Stimulated activated naive CD8-positive, alpha-beta T cell treated with anti-CD3 and anti-CD28 coated beads, Interleukin-15, amount 100 ng/mL, for 72 hours (primary cell): ENCODE data around the gene SAT2.
"Not testable (repeated sequence)": the region's sequence is repeated elsewhere in the genome, so short reads cannot be mapped to it uniquely, and the experiment has no call there.

Experiments
- ATAC-seq: fragments of 150-1000 bp; cut with Tn5 transposase; 2 replicates; pipeline ENCODE4 v1.10.0; 2021; ENCODE audit warnings: mild to moderate bottlenecking, moderate library complexity
- DNase-seq, 2 donors: peaks; one replicate each; pipeline ENCODE4 v3.0.0; 2021 to 2022
- H3K27ac Mint-ChIP-seq, 2 donors: one replicate each; pipeline ENCODE4 v1.8.0; 2022; ENCODE audit warnings: mild to moderate bottlenecking in 2 of 2, mixed read lengths in 2 of 2, moderate library complexity in 2 of 2
- H3K27me3 Mint-ChIP-seq: one replicate; pipeline ENCODE4 v1.8.0; 2022; ENCODE audit warnings: mixed read lengths
- H3K4me1 Mint-ChIP-seq: one replicate; pipeline ENCODE4 v1.8.0; 2022; ENCODE audit warnings: mild to moderate bottlenecking, mixed read lengths
- H3K4me3 Mint-ChIP-seq, 2 donors: one replicate each; pipeline ENCODE4 v1.8.0; 2022; ENCODE audit warnings: mild to moderate bottlenecking in 2 of 2, mixed read lengths in 2 of 2, moderate library complexity in 1 of 2
- H3K9me3 Mint-ChIP-seq, 2 donors: one replicate each; pipeline ENCODE4 v1.8.0; 2022; ENCODE audit warnings: mixed read lengths in 2 of 2

SAT2 gene

GRCh38 chr17:7618608-7619007, 9.0 kb downstream of the SAT2 start:
- DNase-seq = no peak
- H3K4me3 Mint-ChIP-seq = no peak overlapping the region
- H3K27me3 Mint-ChIP-seq = no peaks in the 10 kb centered on the region
- peaks cover 3% of the 10 kb centered on the region for H3K4me1 Mint-ChIP-seq
- no peak overlapping the region for H3K27ac Mint-ChIP-seq
- no peaks in the 10 kb centered on the region for H3K9me3 Mint-ChIP-seq
- ATAC-seq = no peak

- Mint-ChIP-seq H3K27me3 (no peaks in the 10 kb centered on the region), H3K9me3 (no peaks in the 10 kb centered on the region), H3K27ac (peak overlapping the region; percentile 52 to 94), H3K4me3 (peak overlapping the region; percentile 72 to 84), H3K4me1 (peaks cover 36% of the 10 kb centered on the region)
- ATAC-seq (no peak), DNase-seq (no peak)
Observed at GRCh38 chr17:7615265-7615747, 12.3 kb downstream of the SAT2 start.

- DNase-seq = peak; percentile 98 to 99
- Mint-ChIP-seq H3K27ac (peak within 1 kb of the TSS; percentile 81 to 97), H3K9me3 (no peaks in the 10 kb centered on the region), H3K4me1 (peaks cover 38% of the 10 kb centered on the region), H3K4me3 (peak within 1 kb of the TSS; percentile 84 to 88), H3K27me3 (no peaks in the 10 kb centered on the region)
- peak; percentile 94 for ATAC-seq
Observed at GRCh38 chr17:7614425-7615264, 13.0 kb downstream of the SAT2 start, which contains the start of gene FXR2. FXR2 (minus strand) TSS chr17:7614897; CDS start chr17:7614532, 365 bp downstream.

DNA sequence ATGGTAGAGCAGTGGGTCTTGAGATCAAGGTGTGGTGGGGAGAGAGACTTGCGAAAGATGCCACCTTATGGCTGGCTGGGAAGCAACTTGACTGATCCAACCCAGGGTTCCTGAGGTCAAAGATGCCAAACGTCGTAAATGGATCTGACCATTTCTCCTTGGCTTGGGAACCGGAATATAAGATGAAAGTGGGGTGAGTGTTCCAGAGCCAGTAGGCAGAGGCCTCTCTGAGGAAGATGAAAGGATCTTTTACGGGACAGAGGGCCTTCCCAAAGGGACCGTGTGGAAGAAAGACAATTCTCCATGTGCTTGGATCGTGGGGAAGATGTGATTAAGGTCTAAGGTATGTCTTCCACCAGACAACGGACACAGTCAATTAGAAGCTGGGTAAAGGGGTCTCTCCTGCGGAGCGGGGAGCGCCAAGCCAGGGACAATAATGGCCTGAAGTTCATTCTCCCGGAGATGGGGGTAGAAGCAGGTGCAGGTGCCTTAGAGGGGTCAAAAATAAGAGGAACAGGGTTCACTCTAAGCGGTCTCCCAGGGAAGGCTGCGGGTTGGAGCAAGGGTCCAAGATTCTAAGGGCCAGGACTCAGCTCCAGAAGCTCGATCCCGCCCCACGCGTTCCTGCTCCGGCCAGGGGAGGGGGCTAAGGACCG, 13.7 kb downstream of the SAT2 start:
- peaks cover 38% of the 10 kb centered on the region for H3K4me1 Mint-ChIP-seq
- H3K9me3 Mint-ChIP-seq = no peaks in the 10 kb centered on the region
- H3K27ac Mint-ChIP-seq = peak overlapping the region; percentile 81 to 97
- DNase-seq (peak in 1 of 2 donors; percentile 13), ATAC-seq (no peak)
- H3K27me3 Mint-ChIP-seq = no peaks in the 10 kb centered on the region
- H3K4me3 Mint-ChIP-seq = peak overlapping the region; percentile 84 to 88

- H3K9me3 Mint-ChIP-seq = no peaks in the 10 kb centered on the region
- peaks cover 38% of the 10 kb centered on the region for H3K4me1 Mint-ChIP-seq
- no peaks in the 10 kb centered on the region for H3K27me3 Mint-ChIP-seq
- ATAC-seq (no peak), DNase-seq (no peak)
- no peak overlapping the region for H3K27ac Mint-ChIP-seq
- H3K4me3 Mint-ChIP-seq = peak overlapping the region; percentile 47 to 65
Observed at GRCh38 chr17:7612294-7612640, 15.4 kb downstream of the SAT2 start.

GRCh38 chr17:7611635-7612293, 15.9 kb downstream of the SAT2 start:
- ATAC-seq = no peak
- Mint-ChIP-seq H3K9me3 (no peaks in the 10 kb centered on the region), H3K4me1 (peaks cover 38% of the 10 kb centered on the region), H3K27ac (no peak overlapping the region), H3K27me3 (no peaks in the 10 kb centered on the region), H3K4me3 (peak overlapping the region; percentile 47 to 65)
- DNase-seq = no peak

GRCh38 chr17:7610641-7611040, 17.0 kb downstream of the SAT2 start:
- ATAC-seq = no peak
- no peaks in the 10 kb centered on the region for H3K27me3 Mint-ChIP-seq
- no peak for DNase-seq
- peak overlapping the region in 1 of 2 donors; percentile 4 for H3K27ac Mint-ChIP-seq
- H3K4me3 Mint-ChIP-seq = no peak overlapping the region
- H3K9me3 Mint-ChIP-seq = no peaks in the 10 kb centered on the region
- peaks cover 47% of the 10 kb centered on the region for H3K4me1 Mint-ChIP-seq

GRCh38 chr17:7606280-7606679, 21.3 kb downstream of the SAT2 start:
- Mint-ChIP-seq H3K4me1 (peaks cover 20% of the 10 kb centered on the region), H3K27me3 (no peaks in the 10 kb centered on the region), H3K27ac (peak overlapping the region in 1 of 2 donors; percentile 15), H3K4me3 (no peak overlapping the region), H3K9me3 (no peaks in the 10 kb centered on the region)
- no peak for DNase-seq
- no peak for ATAC-seq

GRCh38 chr17:7597561-7597960, 30.1 kb downstream of the SAT2 start:
- not testable (repeated sequence) for H3K27me3 Mint-ChIP-seq, H3K27ac Mint-ChIP-seq, ATAC-seq, H3K9me3 Mint-ChIP-seq, DNase-seq, H3K4me1 Mint-ChIP-seq, H3K4me3 Mint-ChIP-seq

- Mint-ChIP-seq H3K4me1 (peaks cover 6% of the 10 kb centered on the region), H3K27me3 (no peaks in the 10 kb centered on the region), H3K4me3 (no peak overlapping the region), H3K27ac (peak overlapping the region in 1 of 2 donors; percentile 15), H3K9me3 (no peaks in the 10 kb centered on the region)
- ATAC-seq (no peak), DNase-seq (peak in 1 of 2 donors; percentile 9)
Observed at GRCh38 chr17:7593296-7593695, 34.3 kb downstream of the SAT2 start.

DNA sequence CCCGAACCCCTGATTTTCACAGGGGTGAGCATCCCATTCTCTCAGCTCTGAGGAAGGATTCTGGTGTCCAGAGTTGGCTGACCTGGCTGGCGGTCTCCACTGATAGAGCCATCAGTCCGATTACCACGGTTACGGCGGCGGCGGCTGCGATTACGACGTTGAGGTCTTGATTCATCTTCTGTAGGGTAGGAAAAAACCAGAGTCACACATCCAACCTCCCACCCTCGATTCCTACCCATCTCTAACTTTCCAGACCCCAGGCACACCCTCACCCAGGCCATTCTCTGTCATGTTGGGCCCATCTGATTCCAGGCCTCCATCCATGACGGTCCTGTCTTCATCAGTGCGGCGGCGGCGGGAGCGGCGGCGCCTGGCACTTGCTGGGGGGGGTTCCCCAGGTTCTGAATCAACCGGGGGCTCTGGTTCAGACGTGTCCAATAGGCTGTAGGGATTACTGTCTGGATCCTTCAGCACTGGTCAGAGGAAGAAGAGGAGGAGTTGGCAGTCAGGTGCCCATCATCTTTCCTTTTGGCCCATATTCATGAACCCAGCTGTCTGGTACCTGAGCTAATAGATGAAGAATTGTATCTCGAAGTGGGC, 35.1 kb downstream of the SAT2 start:
- Mint-ChIP-seq H3K27me3 (no peaks in the 10 kb centered on the region), H3K4me3 (no peak overlapping the region), H3K4me1 (peaks cover 13% of the 10 kb centered on the region), H3K9me3 (no peaks in the 10 kb centered on the region), H3K27ac (no peak overlapping the region)
- DNase-seq (no peak), ATAC-seq (no peak)

- no peak overlapping the region for H3K4me3 Mint-ChIP-seq
- DNase-seq (peak in 1 of 2 donors; percentile 7), ATAC-seq (no peak)
- H3K4me1 Mint-ChIP-seq = peaks cover 19% of the 10 kb centered on the region
- peak overlapping the region in 1 of 2 donors; percentile 65 for H3K27ac Mint-ChIP-seq
- no peaks in the 10 kb centered on the region for H3K9me3 Mint-ChIP-seq
- no peaks in the 10 kb centered on the region for H3K27me3 Mint-ChIP-seq
Observed at GRCh38 chr17:7591596-7591995, 36.0 kb downstream of the SAT2 start.

DNA sequence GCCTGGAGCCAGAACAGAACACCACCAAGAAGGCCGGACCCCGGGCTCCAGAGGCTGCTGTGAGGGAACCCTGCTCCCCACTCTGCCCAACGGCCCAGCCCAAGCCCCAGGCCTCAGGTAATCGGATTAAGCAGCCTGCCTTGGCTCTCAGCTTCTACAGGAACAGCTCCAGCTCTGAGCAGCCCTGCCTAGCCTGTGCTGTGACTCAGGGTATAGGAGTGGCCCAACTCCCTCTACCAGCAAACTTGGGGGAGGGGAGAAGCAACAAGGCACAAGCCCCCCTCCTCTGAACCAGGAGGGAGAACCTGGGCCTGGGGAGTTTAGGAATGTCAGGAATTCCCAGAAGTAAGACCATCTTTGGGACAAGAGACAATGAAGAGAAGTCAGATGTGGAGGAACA, 36.9 kb downstream of the SAT2 start:
- Mint-ChIP-seq H3K4me1 (peaks cover 22% of the 10 kb centered on the region), H3K4me3 (no peak overlapping the region), H3K9me3 (no peaks in the 10 kb centered on the region), H3K27ac (peak overlapping the region in 1 of 2 donors; percentile 88), H3K27me3 (no peaks in the 10 kb centered on the region)
- ATAC-seq (peak; percentile 24), DNase-seq (no peak)

DNA sequence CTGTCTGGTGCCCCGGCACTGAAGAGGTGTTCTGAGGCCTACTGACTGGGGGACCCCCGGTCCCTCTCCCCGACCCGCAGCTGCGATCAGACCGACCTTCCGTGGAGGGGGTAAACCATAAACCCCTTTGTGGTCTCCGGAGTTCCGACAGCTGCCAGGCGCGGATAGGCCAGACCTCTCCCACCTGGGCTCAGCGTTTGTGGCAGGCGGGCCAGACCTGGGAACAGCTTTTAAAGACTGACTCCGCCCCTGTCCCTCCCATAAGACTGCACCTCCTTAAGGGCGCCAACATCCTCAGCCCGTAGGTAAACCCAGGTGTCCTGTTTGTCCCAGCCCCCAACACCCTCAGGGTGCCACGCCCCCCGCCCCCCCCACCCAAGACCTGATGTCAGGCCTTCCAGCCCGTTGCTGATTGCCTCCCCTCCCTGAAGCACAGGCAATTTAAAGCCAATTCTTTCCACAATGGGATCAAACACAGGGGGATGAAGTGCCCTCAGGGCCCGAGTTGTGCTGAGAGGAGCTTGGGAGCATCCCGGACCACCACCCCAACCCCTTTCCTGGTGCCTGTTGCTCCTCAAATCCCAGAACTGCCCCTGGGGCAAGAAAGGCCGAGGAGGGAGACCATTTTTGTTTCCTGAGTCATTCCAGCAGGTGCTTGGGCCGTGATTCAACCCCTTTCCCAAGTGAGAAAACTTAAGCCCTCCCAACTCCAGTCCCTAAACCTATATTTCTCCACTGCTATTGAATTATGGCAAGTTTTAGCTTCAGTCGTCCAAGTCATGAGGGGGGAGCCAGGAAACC, 37.5 kb downstream of the SAT2 start, which contains the start of gene SOX15:
Gene SOX15, minus strand, starts transcription at position 204 of the 801 bp plus-strand sequence. CDS start 418 bp downstream, outside the sequence.
- Mint-ChIP-seq H3K4me1 (peaks cover 29% of the 10 kb centered on the region), H3K27ac (peak within 1 kb of the TSS; percentile 42 to 88), H3K27me3 (no peaks in the 10 kb centered on the region), H3K4me3 (no peak within 1 kb of the TSS), H3K9me3 (no peaks in the 10 kb centered on the region)
- ATAC-seq (no peak), DNase-seq (no peak)
